ENCODE results near the gene CD53. TPM values are rescaled to one million over a fixed set of nuclear protein-coding genes. Genes with fewer than 3 reads are reported as not detected.
"Not testable (repeated sequence)": the region's sequence is repeated elsewhere in the genome, so short reads cannot be mapped to it uniquely, and the experiment has no call there.

Gene CD53
- polyA plus RNA-seq, 6 donors from 2014 or later, result 1,145 to 1,609 (median 1,337) TPM

DNA sequence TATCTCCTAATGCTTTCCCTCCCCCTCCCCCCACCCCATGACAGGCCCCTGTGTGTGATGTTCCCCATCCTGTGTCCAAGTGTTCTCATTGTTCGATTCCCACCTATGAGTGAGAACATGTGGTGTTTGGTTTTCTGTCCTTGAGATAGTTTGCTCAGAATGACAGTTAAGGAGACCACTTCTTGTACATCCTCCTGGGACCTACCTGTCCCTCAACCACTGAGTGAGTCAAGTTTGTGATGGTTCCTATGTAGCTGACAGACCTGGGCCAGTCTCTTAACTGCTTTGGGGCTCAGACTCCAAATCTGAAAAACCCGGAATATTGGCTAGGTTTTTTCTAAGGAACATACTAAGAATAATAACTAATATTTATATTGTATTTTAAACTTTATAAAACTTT is 12.3 kb upstream of the CD53 start:
- not testable (repeated sequence) for H3K4me3 Mint-ChIP-seq
- peaks cover 33 to 53% (median 34%) of the 10 kb centered on the region in 3 donors for H3K4me1 Mint-ChIP-seq

DNA sequence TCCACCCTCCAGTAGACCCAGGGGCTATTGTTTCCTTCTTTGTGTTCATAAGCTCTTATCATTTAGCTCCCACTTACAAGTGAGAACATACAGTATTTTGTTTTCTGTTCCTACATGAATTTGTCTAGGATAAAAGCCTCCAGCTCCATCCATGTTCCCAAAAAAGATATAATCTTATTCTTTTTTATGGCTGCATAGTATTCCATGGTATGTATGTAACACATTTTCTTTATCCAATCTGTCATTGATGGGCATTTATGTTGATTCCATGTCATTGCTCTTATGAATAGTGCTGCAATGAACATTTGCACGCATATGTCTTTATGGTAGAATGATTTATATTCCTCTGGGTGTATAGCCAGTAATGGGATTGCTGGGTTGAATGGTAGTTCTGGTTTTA is 11.0 kb upstream of the CD53 start:
- peaks cover 10 to 20% (median 16%) of the 10 kb centered on the region in 7 donors for H3K9me3 Mint-ChIP-seq
- DNase-seq; H3K27me3 Mint-ChIP-seq; H3K4me3 Mint-ChIP-seq; ATAC-seq (ENCODE audit: low read depth in 2 of 2): not testable (repeated sequence)
- H3K4me1 Mint-ChIP-seq, result peaks cover 38 to 61% (median 47%) of the 10 kb centered on the region in 3 donors
- peak overlapping the region in 1 of 6 donors; percentile 6 for H3K27ac Mint-ChIP-seq
- H3K36me3 Mint-ChIP-seq, result peaks cover 8 to 16% of the 10 kb centered on the region in 2 donors

More for the DNA sequence above, 12.3 kb upstream of the CD53 start:
- Mint-ChIP-seq H3K36me3 (peaks cover 8 to 14% of the 10 kb centered on the region in 2 donors), H3K27ac (peak overlapping the region in 1 of 6 donors; percentile 82), H3K9me3 (peaks cover 5 to 16% (median 13%) of the 10 kb centered on the region in 7 donors)
- H3K27me3 Mint-ChIP-seq; ATAC-seq (ENCODE audit: low read depth in 2 of 2); DNase-seq: not testable (repeated sequence)

DNA sequence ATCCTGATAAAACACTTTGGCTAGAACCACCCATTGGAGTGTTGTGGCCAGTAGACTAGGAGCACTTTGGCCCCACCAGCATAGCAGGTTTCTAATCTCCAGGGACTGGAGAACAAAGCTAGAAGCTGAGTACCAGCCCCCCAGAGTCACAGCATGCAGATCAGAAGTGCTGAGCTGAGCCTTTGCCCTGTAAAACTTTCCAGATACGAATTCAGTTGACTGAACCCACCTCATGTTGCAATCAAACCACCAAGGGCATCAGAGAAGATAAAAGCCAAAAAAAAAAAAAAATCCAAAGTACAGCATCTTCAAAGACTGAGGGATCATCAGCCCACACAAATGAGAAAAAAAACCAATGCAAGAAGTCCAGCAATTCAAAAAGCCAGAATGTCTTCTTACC is 8.7 kb upstream of the CD53 start:
- ATAC-seq (ENCODE audit: low read depth in 2 of 2), result no peak
- Mint-ChIP-seq H3K4me1 (peaks cover 43 to 68% (median 50%) of the 10 kb centered on the region in 3 donors), H3K9me3 (peaks cover 10 to 23% (median 16%) of the 10 kb centered on the region in 7 donors), H3K4me3 (peak overlapping the region in 1 of 8 donors; percentile 27), H3K36me3 (peaks cover 8 to 16% of the 10 kb centered on the region in 2 donors), H3K27ac (peak overlapping the region in 1 of 6 donors; percentile 41), H3K27me3 (no peaks in the 10 kb centered on the region)
- DNase-seq, result no peak

DNA sequence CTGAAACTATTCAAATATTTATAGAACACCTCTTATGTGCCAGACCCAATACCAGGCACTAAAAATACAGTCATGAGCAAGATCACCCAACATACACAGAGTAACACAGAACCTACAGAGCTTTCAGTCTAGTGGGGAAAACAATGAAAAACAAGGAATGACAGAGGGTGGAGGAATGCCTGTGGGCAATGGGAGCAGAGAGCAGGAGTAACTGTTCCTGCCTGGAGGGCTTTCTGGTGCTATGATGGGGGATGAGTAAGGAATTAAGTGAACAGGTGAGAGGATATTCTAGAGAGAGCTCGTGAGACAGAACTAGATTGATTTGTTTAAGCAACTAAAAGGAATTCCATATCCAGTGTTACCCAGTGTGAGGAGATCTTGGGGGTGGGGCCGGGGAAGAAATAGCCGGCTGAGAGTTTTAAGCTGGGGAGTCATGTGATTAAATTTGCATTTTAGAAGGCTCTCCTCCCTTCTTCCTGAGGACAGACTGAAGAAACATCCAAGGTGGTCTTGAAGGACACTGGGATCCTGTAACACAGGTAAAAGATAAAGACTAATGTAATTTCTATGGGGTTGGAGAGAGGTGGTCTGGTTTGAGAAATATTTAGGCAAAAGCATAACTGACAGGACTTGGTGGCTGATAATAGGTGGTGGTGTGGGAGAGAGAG is 2.1 kb upstream of the CD53 start:
- DNase-seq (no peak), ATAC-seq (ENCODE audit: low read depth in 2 of 2) (no peak)
- Mint-ChIP-seq H3K36me3 (peaks cover 18 to 19% of the 10 kb centered on the region in 2 donors), H3K4me3 (peak overlapping the region; percentile 87 to 98 (median 97)), H3K9me3 (peaks cover 0 to 7% (median 4%) of the 10 kb centered on the region in 7 donors), H3K4me1 (peaks cover 65 to 73% (median 72%) of the 10 kb centered on the region in 3 donors), H3K27me3 (no peaks in the 10 kb centered on the region), H3K27ac (peak overlapping the region; percentile 95 to 99 (median 98))

DNA sequence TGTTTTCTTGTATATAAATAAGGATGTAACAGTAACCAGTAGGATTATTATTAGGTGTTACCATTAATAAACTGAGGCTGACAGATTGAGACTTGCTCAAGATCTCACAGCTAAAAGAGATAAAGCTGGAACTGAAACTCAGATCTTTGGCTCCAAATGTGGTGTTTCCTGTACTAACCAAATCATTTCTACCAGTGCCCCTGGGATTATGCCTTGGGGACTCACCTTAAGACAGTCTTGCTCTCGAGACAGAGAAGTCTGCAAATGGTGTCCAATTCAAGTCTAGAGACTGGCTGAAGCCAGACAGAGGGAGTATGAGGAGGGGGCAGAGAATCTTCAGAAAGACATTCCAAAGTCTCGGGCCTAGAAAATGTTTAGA is 593 bp upstream of the CD53 start:
- H3K27ac Mint-ChIP-seq, result peak overlapping the region; percentile 96 to 99 (median 98)
- ATAC-seq (ENCODE audit: low read depth in 2 of 2) (peak; percentile 74 to 78), DNase-seq (peak; percentile 80)
- peaks cover 59 to 71% (median 65%) of the 10 kb centered on the region in 3 donors for H3K4me1 Mint-ChIP-seq
- H3K9me3 Mint-ChIP-seq, result peaks cover 0 to 2% (median 0%) of the 10 kb centered on the region in 7 donors
- H3K4me3 Mint-ChIP-seq, result peak overlapping the region; percentile 87 to 98 (median 97)
- H3K36me3 Mint-ChIP-seq, result peaks cover 26 to 28% of the 10 kb centered on the region in 2 donors
- no peaks in the 10 kb centered on the region for H3K27me3 Mint-ChIP-seq

DNA sequence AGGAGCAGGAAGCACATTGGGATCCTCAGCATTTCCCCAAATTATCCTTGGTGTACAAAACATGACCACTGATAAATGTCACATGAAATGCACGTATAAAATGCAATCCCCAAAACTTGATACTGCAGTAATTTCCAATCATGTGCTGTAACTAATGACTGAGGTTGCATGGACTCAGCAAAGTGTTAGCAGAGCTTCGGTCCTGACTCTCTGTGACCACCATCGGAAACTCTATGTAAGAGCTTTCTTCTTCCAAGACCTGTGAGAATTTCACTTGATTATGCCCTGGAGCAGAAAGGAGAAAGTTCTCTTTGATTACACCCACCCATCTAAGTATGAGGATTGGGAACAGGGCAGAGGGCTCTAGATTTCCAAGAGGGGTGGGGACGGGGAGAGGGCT is 908 bp downstream of the CD53 start:
- Mint-ChIP-seq H3K36me3 (peaks cover 35 to 36% of the 10 kb centered on the region in 2 donors), H3K9me3 (peaks cover 0 to 2% (median 0%) of the 10 kb centered on the region in 7 donors), H3K27ac (peak overlapping the region; percentile 96 to 99 (median 98)), H3K4me1 (peaks cover 61 to 68% (median 61%) of the 10 kb centered on the region in 3 donors), H3K4me3 (peak overlapping the region; percentile 87 to 98 (median 97)), H3K27me3 (no peaks in the 10 kb centered on the region)
- DNase-seq (no peak), ATAC-seq (ENCODE audit: low read depth in 2 of 2) (no peak)

DNA sequence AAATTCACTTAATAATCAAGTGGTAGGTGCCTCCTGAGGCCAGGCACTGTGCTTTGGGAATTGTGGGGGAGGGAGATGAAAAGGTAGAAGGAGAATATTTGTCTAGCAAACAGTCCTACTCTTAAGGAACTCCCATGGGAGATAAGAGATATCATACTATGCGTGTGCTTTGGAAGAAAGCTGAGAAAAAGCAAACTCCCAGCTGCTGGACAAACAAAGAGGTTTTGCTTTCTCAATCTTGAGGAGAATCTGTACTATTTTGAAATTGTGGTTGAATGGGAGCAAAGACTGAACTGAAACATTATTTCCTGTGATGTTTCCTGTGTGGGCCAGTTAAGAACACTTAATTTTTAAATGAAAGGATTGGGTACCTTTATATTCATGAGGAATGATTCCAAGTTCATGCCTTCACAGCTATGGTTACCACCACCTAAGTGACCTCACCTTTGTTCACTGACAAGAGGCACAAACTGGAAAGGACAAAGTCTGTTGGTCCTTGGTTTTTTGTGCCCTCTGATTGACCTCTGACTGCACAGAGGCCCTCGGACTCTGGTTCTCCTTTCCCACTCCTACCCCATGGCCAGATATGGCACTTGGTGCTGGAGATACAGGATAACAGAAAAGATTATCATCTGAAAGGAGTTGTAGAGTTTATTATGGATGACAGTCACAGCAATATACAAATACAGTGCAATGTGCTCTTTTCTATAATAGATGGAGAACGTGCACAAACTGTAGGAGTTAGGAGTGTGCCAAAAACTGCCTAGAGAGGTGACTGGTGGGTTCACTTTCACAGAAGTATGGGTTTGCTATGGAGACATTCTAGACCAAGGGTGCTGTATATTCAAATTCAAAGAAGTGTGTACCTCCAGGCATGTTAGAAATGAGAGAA is 1.6 kb downstream of the CD53 start:
- H3K27ac Mint-ChIP-seq, result peak overlapping the region; percentile 93 to 99 (median 97)
- peaks cover 35 to 36% of the 10 kb centered on the region in 2 donors for H3K36me3 Mint-ChIP-seq
- DNase-seq (no peak), ATAC-seq (ENCODE audit: low read depth in 2 of 2) (no peak)
- peaks cover 0 to 2% (median 0%) of the 10 kb centered on the region in 7 donors for H3K9me3 Mint-ChIP-seq
- no peaks in the 10 kb centered on the region for H3K27me3 Mint-ChIP-seq
- peak overlapping the region; percentile 87 to 98 (median 97) for H3K4me3 Mint-ChIP-seq
- H3K4me1 Mint-ChIP-seq, result peaks cover 55 to 65% (median 59%) of the 10 kb centered on the region in 3 donors

DNA sequence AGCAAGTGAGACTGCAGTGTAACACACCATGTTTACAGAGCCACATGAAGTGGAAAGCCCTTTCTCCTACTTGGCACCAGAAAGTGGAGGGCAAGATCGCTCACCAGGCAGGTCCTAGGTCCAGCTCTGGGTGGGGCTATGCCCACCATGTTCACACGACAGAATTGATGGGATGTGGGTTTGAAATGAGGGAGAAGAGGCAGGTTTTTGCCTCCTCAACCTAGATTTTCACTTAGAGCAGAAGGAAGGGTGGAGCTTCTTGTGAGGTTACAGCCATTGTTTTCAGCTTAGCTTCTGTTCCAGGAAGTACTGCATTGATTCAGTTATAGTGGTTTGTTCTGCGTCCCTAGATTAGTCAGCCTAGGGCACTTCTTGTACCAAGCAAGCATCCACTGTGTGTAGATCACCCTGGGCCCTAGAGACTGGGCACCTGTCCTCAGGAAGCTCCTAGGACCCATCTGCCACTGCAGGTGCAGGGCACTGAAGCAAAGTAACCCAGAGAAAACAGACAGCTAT is 2.3 kb downstream of the CD53 start:
- peak overlapping the region; percentile 87 to 98 (median 97) for H3K4me3 Mint-ChIP-seq
- H3K27ac Mint-ChIP-seq, result peak overlapping the region; percentile 48 to 99 (median 96)
- peaks cover 0 to 2% (median 0%) of the 10 kb centered on the region in 7 donors for H3K9me3 Mint-ChIP-seq
- H3K27me3 Mint-ChIP-seq, result no peaks in the 10 kb centered on the region
- DNase-seq (peak; percentile 48), ATAC-seq (ENCODE audit: low read depth in 2 of 2) (peak; percentile 12 to 21)
- H3K36me3 Mint-ChIP-seq, result peaks cover 41 to 42% of the 10 kb centered on the region in 2 donors
- H3K4me1 Mint-ChIP-seq, result peaks cover 54 to 65% (median 65%) of the 10 kb centered on the region in 3 donors

DNA sequence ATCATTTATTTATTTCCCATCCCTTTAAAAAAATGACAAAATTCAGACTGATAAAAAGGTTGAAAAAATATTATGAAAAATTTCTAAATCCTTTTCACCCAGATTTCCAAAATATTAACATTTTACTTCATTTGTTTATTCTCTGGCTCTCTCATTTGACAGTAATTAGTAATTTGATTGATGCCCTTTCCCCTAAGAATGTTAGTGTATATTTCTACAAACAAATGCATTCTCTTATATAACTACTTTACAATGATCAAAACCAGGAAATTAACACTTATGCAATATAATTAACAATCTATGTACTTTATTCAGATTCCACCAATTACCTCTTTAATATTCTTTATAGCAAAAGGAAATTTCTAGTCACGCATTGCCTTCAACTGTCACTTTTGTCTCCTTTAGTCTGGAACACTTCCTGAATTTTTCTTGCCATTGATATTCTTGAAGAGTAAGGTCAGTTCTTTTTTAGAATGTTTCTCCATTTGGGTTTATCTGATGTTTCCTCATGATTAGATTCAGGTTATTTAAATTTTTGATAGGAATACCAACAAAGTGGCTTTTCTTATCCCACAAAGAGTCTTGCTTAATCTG is 3.9 kb downstream of the CD53 start:
- Mint-ChIP-seq H3K27ac (peak overlapping the region; percentile 56 to 96 (median 78)), H3K36me3 (peaks cover 55 to 56% of the 10 kb centered on the region in 2 donors), H3K4me1 (peaks cover 54 to 66% (median 65%) of the 10 kb centered on the region in 3 donors), H3K4me3 (peak overlapping the region; percentile 86 to 98 (median 92)), H3K9me3 (peaks cover 0 to 2% (median 0%) of the 10 kb centered on the region in 7 donors), H3K27me3 (no peaks in the 10 kb centered on the region)
- ATAC-seq (ENCODE audit: low read depth in 2 of 2) (no peak), DNase-seq (no peak)

DNA sequence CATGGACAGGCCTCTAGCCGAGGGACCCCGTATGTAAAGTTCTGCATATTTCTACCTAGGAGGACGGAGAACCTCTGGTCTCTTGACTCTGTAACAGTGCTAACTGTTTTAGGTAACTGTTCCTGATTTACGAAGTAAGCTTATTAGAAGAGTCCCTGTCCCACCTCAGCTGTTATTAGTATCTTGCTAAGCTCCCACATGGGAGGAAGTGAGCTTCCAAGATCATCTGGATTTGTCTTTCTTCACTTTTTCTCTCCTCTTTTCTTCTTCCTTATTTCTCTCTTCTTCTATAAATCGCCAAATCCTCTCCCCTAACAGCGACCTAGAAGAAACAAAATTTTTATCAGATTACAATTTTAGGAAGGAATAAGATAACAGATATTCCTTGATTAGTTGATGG is 4.4 kb downstream of the CD53 start:
- Mint-ChIP-seq H3K9me3 (peaks cover 0 to 2% (median 0%) of the 10 kb centered on the region in 7 donors), H3K36me3 (peaks cover 56 to 58% of the 10 kb centered on the region in 2 donors), H3K4me1 (peaks cover 57 to 65% (median 64%) of the 10 kb centered on the region in 3 donors), H3K27me3 (no peaks in the 10 kb centered on the region), H3K27ac (peak overlapping the region; percentile 56 to 96 (median 78)), H3K4me3 (peak overlapping the region; percentile 86 to 98 (median 92))
- DNase-seq (no peak), ATAC-seq (ENCODE audit: low read depth in 2 of 2) (no peak)

DNA sequence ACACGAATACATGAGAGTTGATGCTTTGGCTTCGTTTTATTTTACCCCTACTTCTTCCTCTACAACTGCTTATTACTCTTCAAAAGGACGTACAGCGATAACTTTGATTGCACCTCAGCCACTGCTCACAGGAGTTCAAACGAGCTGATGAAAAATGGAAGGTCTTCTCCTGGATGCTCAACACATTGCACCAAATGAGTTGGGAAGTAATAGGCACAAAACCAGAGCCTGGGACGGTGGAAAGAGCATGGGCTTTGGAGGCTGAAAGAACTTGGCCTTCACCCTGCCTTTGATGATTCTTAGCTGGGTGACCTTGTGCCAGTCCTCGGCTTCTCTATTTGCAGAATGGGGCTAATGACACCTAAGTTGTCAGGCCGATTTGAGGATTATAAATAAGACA is 4.8 kb downstream of the CD53 start:
- peak overlapping the region; percentile 86 to 98 (median 92) for H3K4me3 Mint-ChIP-seq
- peaks cover 56 to 58% of the 10 kb centered on the region in 2 donors for H3K36me3 Mint-ChIP-seq
- H3K27me3 Mint-ChIP-seq, result no peaks in the 10 kb centered on the region
- H3K9me3 Mint-ChIP-seq, result peaks cover 0 to 2% (median 0%) of the 10 kb centered on the region in 7 donors
- ATAC-seq (ENCODE audit: low read depth in 2 of 2) (no peak), DNase-seq (no peak)
- peak overlapping the region; percentile 52 to 96 (median 76) for H3K27ac Mint-ChIP-seq
- peaks cover 61 to 65% (median 64%) of the 10 kb centered on the region in 3 donors for H3K4me1 Mint-ChIP-seq

DNA sequence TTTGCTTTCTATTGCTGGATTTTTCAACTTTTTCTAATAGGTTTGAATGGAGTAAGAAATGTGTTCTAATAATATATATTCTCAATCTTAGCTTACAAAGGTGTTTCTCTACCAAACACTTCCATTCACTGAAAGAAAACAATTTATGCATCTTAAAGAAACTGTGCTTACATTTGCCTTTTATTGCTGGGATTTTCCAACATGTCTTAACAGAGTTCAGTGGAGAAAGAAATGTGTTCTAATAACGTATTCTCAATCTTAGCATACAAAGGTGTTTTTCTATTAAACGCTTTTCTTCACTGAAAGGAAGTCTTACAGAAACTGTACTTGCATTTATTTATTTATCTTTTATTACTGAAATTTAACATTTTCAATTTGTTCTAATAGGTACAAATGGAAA is 5.6 kb downstream of the CD53 start:
- H3K4me3 Mint-ChIP-seq, result peak overlapping the region in 3 of 8 donors; percentile 2 to 98 (median 87)
- ATAC-seq (ENCODE audit: low read depth in 2 of 2) (no peak), DNase-seq (no peak)
- peak overlapping the region in 2 of 6 donors; percentile 96 for H3K27ac Mint-ChIP-seq
- peaks cover 67 to 72% (median 69%) of the 10 kb centered on the region in 3 donors for H3K4me1 Mint-ChIP-seq
- no peaks in the 10 kb centered on the region for H3K27me3 Mint-ChIP-seq
- peaks cover 54 to 56% of the 10 kb centered on the region in 2 donors for H3K36me3 Mint-ChIP-seq
- H3K9me3 Mint-ChIP-seq, result no peaks in the 10 kb centered on the region
